B cell (primary cell): Measurements from ENCODE around the gene MR1.

Experiments used
- EZH2 ChIP-seq: IDR thresholded peaks from 2 replicates; pipeline ENCODE4 v1.6.1; 2012; ENCODE audit warnings: borderline replicate concordance, low read depth, mild to moderate bottlenecking, moderate library complexity, low read length; ENCODE audit not compliant: insufficient read depth, poor library complexity, severe bottlenecking
- TF ChIP-seq, protein P1 (sequence below): fragments of 200-600 bp; IDR thresholded peaks from one replicate; pipeline ENCODE4 v1.8.0; 2022; ENCODE audit warnings: antibody characterized with exemption, mild to moderate bottlenecking

DNA sequence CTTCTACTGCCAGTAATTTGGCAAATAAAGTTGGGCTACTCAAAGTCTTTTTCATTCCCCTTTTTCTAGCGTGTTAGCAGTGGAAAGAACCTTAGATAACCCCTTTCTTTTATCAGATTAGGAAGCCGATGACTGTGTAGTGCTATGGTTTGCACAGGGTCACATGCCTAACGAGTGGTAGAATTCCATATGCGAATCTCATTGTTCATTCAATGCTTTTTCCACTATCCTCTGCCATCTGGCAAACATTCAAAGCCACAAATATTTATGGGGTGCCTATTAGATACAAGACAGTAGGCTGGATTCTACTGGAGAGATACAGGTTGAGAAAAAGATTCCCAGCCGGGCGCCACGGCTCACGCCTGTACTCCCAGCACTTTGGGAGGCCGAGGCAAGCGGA, 39.9 kb downstream of the MR1 start:
- TF ChIP-seq, protein P1, sequence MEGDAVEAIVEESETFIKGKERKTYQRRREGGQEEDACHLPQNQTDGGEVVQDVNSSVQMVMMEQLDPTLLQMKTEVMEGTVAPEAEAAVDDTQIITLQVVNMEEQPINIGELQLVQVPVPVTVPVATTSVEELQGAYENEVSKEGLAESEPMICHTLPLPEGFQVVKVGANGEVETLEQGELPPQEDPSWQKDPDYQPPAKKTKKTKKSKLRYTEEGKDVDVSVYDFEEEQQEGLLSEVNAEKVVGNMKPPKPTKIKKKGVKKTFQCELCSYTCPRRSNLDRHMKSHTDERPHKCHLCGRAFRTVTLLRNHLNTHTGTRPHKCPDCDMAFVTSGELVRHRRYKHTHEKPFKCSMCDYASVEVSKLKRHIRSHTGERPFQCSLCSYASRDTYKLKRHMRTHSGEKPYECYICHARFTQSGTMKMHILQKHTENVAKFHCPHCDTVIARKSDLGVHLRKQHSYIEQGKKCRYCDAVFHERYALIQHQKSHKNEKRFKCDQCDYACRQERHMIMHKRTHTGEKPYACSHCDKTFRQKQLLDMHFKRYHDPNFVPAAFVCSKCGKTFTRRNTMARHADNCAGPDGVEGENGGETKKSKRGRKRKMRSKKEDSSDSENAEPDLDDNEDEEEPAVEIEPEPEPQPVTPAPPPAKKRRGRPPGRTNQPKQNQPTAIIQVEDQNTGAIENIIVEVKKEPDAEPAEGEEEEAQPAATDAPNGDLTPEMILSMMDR: no peak
- no peak for TF ChIP-seq EZH2
